NCI-H446 (cell line): ENCODE data around the gene FOSB.
A peak's percentile ranks its signal among the peaks of the same experiment; 100 is the strongest.

ENCODE experiments used
- DNase-seq, 2 experiments: peaks; one replicate each; lab custom pipeline; 2025; lab: John Stamatoyannopoulos, UW

The FOSB gene

GRCh38 chr19:45468803-45469131 is 971 bp downstream of the FOSB start:
- DNase-seq, result no peak

GRCh38 chr19:45469132-45469944 is 1.5 kb downstream of the FOSB start:
- DNase-seq, result peak; percentile 92 to 98

- no peak for DNase-seq
These were observed 2.4 kb downstream of the FOSB start for GRCh38 chr19:45469945-45470761.

- no peak for DNase-seq
These were observed 2.9 kb downstream of the FOSB start for GRCh38 chr19:45470762-45471081.

- no peak for DNase-seq
These were observed 3.5 kb downstream of the FOSB start for GRCh38 chr19:45471111-45471930.

GRCh38 chr19:45471931-45472562 is 4.3 kb downstream of the FOSB start:
- DNase-seq, result no peak

GRCh38 chr19:45472563-45473366 is 5.0 kb downstream of the FOSB start:
- DNase-seq, result no peak

- no peak for DNase-seq
These were observed 5.5 kb downstream of the FOSB start for GRCh38 chr19:45473367-45473681.

- DNase-seq, result no peak
These were observed 6.1 kb downstream of the FOSB start for GRCh38 chr19:45473682-45474605.

- no peak for DNase-seq
These were observed 7.1 kb downstream of the FOSB start for GRCh38 chr19:45474606-45475521.

- DNase-seq, result no peak
These were observed 7.9 kb downstream of the FOSB start for GRCh38 chr19:45475537-45476291.

GRCh38 chr19:45476304-45476703 is 8.5 kb downstream of the FOSB start:
- DNase-seq, result no peak

GRCh38 chr19:45477186-45477585 is 9.4 kb downstream of the FOSB start:
- DNase-seq, result no peak

GRCh38 chr19:45477713-45478453 is 10.1 kb downstream of the FOSB start:
- DNase-seq, result peak in 1 of 2 experiments; percentile 70

GRCh38 chr19:45478454-45479238 is 10.8 kb downstream of the FOSB start:
- peak; percentile 94 to 98 for DNase-seq

GRCh38 chr19:45483033-45483432 is 15.2 kb downstream of the FOSB start:
- no peak for DNase-seq
